Measurements from ENCODE around the gene OBP2A.

Gene OBP2A

DNA sequence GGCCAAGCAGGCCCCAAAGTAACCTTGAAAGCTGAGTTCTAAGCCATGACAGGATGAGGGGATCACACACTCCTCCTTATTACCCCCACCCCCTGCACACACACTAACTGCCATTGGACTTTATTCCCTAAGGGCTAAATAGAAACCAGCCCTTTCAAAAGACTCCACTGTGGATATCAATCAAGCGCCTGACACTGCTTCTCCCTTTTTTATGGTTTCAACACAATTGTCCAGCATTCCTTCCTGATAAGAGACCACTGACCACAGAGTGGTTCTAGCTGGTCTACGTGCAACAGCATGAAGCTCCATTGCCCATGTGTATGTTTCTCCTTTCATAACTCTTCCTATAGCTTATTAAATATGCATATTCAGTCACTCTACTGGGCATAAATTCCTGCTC lies 50.3 kb downstream of the OBP2A start:
- no peak for DNase-seq (ENCODE audit: low read depth in 2 of 2)
